ENCODE results near the gene BTBD10. TPM values are rescaled to one million over a fixed set of nuclear protein-coding genes. Genes with fewer than 3 reads are reported as not detected.

Gene BTBD10
- total RNA-seq, 4 donors from 2014 or later, result 13.8 to 33.3 (median 27.1) TPM

DNA sequence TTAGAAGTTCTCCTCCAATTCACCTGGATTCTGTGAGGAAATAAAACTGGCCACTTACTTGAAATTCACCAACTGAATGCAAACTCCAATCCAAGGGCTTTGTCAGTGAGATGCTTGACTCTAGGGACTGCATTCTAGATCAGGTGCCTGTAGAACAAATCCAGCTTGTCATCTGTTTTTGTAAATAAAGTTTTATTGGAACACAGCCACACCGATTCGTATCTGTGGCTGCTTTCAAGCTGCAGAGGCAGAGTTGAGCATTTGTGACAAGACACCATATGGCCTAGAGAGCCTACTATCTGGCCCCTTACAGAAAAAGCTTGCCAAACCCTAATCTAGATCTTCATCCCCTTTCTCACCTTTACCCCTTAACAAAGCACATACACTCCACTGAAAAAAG, 82.3 kb downstream of the BTBD10 start:
- no peak for DNase-seq
- Histone ChIP-seq H3K27me3 (no peaks in the 10 kb centered on the region), H3K9me3 (no peaks in the 10 kb centered on the region), H3K36me3 (peaks cover 0 to 75% (median 4%) of the 10 kb centered on the region in 3 donors), H3K27ac (no peak overlapping the region), H3K4me1 (no peaks in the 10 kb centered on the region), H3K4me3 (no peak overlapping the region)
- TF ChIP-seq, protein P1, sequence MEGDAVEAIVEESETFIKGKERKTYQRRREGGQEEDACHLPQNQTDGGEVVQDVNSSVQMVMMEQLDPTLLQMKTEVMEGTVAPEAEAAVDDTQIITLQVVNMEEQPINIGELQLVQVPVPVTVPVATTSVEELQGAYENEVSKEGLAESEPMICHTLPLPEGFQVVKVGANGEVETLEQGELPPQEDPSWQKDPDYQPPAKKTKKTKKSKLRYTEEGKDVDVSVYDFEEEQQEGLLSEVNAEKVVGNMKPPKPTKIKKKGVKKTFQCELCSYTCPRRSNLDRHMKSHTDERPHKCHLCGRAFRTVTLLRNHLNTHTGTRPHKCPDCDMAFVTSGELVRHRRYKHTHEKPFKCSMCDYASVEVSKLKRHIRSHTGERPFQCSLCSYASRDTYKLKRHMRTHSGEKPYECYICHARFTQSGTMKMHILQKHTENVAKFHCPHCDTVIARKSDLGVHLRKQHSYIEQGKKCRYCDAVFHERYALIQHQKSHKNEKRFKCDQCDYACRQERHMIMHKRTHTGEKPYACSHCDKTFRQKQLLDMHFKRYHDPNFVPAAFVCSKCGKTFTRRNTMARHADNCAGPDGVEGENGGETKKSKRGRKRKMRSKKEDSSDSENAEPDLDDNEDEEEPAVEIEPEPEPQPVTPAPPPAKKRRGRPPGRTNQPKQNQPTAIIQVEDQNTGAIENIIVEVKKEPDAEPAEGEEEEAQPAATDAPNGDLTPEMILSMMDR (IDR thresholded peaks at IDR 0.05), result no peak
- no peak for TF ChIP-seq POLR2A (IDR thresholded peaks at IDR 0.05)

- no peak for TF ChIP-seq POLR2A (IDR thresholded peaks at IDR 0.05)
- TF ChIP-seq, protein P1 (IDR thresholded peaks at IDR 0.05), result no peak
- Histone ChIP-seq H3K27me3 (no peaks in the 10 kb centered on the region), H3K36me3 (peaks cover 0 to 87% (median 4%) of the 10 kb centered on the region in 3 donors), H3K4me3 (no peak overlapping the region), H3K27ac (no peak overlapping the region), H3K9me3 (no peaks in the 10 kb centered on the region), H3K4me1 (no peaks in the 10 kb centered on the region)
- no peak for DNase-seq
These were observed 84.7 kb downstream of the BTBD10 start for GRCh38 chr11:13378316-13378715.

DNA sequence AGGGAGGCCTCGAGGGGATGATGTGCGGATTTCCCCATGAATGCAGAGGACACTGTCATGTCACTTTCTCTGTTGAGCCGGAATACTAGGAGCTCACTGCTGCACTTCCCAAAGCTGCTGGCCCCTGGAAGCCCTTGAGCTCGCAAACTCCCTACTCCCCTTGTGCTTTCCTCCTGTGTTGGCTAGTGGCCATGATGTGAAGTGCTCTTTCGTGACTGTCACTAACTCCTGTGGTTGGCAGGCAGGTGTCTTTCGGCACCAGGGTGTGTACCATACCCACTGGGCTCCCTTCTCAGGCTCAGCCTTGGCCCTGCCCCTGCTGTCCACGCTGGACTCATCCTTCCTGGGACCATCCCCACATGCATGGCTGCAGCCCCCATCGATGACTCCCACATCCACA, 86.2 kb downstream of the BTBD10 start:
- Histone ChIP-seq H3K9me3 (no peaks in the 10 kb centered on the region), H3K27me3 (no peaks in the 10 kb centered on the region), H3K4me3 (no peak overlapping the region), H3K27ac (no peak overlapping the region), H3K4me1 (no peaks in the 10 kb centered on the region), H3K36me3 (peaks cover 0 to 90% (median 4%) of the 10 kb centered on the region in 3 donors)
- DNase-seq, result no peak
- TF ChIP-seq, protein P1 (IDR thresholded peaks at IDR 0.05), result no peak
- no peak for TF ChIP-seq POLR2A (IDR thresholded peaks at IDR 0.05)

DNA sequence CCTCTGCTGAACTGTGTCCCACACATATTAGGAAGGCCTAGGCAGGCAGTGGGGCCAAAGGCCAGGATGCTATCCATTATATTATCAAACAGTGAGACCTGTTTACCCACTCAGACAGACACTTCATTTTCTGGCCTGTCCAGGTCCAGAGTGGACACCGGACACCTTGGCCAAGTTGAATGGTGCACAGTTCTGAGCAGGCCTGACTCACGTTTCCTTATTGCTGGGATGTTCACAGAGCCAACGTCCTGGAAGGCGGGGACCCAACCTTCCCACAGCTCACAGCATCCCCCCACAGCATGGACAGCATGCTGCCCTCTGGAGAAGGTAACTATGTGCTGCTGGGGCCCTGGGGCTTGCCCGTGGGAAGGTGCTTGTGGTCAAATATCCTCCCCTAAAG, 86.6 kb downstream of the BTBD10 start:
- Histone ChIP-seq H3K36me3 (peaks cover 0 to 93% (median 4%) of the 10 kb centered on the region in 3 donors), H3K4me1 (no peaks in the 10 kb centered on the region), H3K27me3 (no peaks in the 10 kb centered on the region), H3K27ac (no peak overlapping the region), H3K9me3 (no peaks in the 10 kb centered on the region), H3K4me3 (no peak overlapping the region)
- DNase-seq, result no peak
- TF ChIP-seq, protein P1 (IDR thresholded peaks at IDR 0.05), result no peak
- TF ChIP-seq POLR2A (IDR thresholded peaks at IDR 0.05), result no peak

GRCh38 chr11:13375798-13376197, 87.2 kb downstream of the BTBD10 start:
- Histone ChIP-seq H3K4me1 (no peaks in the 10 kb centered on the region), H3K36me3 (peaks cover 0 to 94% (median 4%) of the 10 kb centered on the region in 3 donors), H3K9me3 (no peaks in the 10 kb centered on the region), H3K27me3 (no peaks in the 10 kb centered on the region), H3K4me3 (no peak overlapping the region), H3K27ac (no peak overlapping the region)
- DNase-seq, result no peak
- TF ChIP-seq POLR2A (IDR thresholded peaks at IDR 0.05), result no peak
- TF ChIP-seq, protein P1 (IDR thresholded peaks at IDR 0.05), result no peak

GRCh38 chr11:13373216-13373615, 89.8 kb downstream of the BTBD10 start:
- H3K4me3 ChIP-seq, result no peak overlapping the region
- H3K27me3 ChIP-seq, result no peaks in the 10 kb centered on the region
- no peaks in the 10 kb centered on the region for H3K9me3 ChIP-seq
- no peak overlapping the region for H3K27ac ChIP-seq
- no peaks in the 10 kb centered on the region for H3K4me1 ChIP-seq
- DNase-seq, result no peak
- peaks cover 0 to 98% (median 0%) of the 10 kb centered on the region in 3 donors for H3K36me3 ChIP-seq
- TF ChIP-seq POLR2A (IDR thresholded peaks at IDR 0.05), result no peak
- TF ChIP-seq, protein P1 (IDR thresholded peaks at IDR 0.05), result no peak

Data from Peyer's patch (tissue), 4 donors.